Prostate gland (tissue), 2 donors: ENCODE measurements around the gene MCUR1.

Experiments
- POLR2A ChIP-seq: fragments of 450-650 bp; IDR thresholded peaks from one replicate; pipeline ENCODE4 v1.6.1; 2016; ENCODE audit warnings: antibody characterized with exemption, mild to moderate bottlenecking
- TF ChIP-seq, protein P1 (sequence below), 4 experiments: fragments of 200-600 bp in 2 of 4; fragments of 450-650 bp in 2 of 4; sonication (generic) in 2 of 4; IDR thresholded peaks; 1 replicate in 3 of 4; 2 replicates in 1 of 4; pipeline ENCODE4 v1.5.1; 2016 to 2019; ENCODE audit warnings: antibody characterized with exemption in 4 of 4, mild to moderate bottlenecking in 2 of 4, moderate library complexity in 2 of 4

DNA sequence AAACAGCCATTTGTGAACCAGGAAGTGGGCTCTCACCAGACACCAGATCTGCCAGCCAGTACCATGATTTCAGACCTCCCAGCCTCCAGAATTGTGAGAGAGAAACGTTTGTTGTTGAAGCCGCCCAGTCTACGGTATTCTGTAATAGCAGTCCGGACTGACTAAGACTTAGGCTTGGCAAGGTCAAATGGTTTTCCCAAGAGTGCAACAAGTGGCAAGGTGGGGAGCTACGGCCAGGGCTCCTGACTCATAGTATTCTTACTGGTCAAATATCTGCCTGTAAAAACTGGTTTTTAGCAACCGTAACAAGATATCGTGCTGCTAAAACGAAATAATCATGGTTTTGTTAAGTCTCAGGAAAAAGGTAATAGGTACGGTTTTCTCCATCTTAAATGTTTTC, 37.8 kb downstream of the MCUR1 start:
- TF ChIP-seq, protein P1, sequence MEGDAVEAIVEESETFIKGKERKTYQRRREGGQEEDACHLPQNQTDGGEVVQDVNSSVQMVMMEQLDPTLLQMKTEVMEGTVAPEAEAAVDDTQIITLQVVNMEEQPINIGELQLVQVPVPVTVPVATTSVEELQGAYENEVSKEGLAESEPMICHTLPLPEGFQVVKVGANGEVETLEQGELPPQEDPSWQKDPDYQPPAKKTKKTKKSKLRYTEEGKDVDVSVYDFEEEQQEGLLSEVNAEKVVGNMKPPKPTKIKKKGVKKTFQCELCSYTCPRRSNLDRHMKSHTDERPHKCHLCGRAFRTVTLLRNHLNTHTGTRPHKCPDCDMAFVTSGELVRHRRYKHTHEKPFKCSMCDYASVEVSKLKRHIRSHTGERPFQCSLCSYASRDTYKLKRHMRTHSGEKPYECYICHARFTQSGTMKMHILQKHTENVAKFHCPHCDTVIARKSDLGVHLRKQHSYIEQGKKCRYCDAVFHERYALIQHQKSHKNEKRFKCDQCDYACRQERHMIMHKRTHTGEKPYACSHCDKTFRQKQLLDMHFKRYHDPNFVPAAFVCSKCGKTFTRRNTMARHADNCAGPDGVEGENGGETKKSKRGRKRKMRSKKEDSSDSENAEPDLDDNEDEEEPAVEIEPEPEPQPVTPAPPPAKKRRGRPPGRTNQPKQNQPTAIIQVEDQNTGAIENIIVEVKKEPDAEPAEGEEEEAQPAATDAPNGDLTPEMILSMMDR (IDR thresholded peaks at IDR 0.05), result no peak
- no peak for TF ChIP-seq POLR2A
